Pancreas (tissue), 10 donors: ENCODE data around the gene GALNT17. TPM values are rescaled to one million over a fixed set of nuclear protein-coding genes. Genes with fewer than 3 reads are reported as not detected.
"Not testable (repeated sequence)": the region's sequence is repeated elsewhere in the genome, so short reads cannot be mapped to it uniquely, and the experiment has no call there.

Source experiments
- ATAC-seq, 4 donors: fragments of 200-7000 bp; cut with Tn5 transposase; one replicate each; pipeline versions ENCODE4 v1.8.0 to v1.9.1; 2020; ENCODE audit warnings: mild to moderate bottlenecking in 4 of 4, moderate library complexity in 4 of 4
- DNase-seq, 6 donors: peaks; one replicate each; pipeline ENCODE4 v3.0.0-alpha.2; 2020
- FAIRE-seq: peaks from 2 replicates; lab custom pipeline; 2012; peaks lifted over from hg19 to GRCh38; lab: Jason Lieb, UNC
- H3K27ac ChIP-seq, 4 donors: fragments of 200-600 bp; sonication (generic); 1 replicate in 3 of 4; 2 replicates in 1 of 4; pipeline versions ENCODE4 v1.5.0 to v1.8.0; 2020
- H3K27me3 ChIP-seq, 4 donors: fragments of 200-600 bp; one replicate each; pipeline ENCODE4 v1.8.0; 2021
- H3K36me3 ChIP-seq, 3 donors: fragments of 200-600 bp; sonication (generic) in 1 of 3; one replicate each; pipeline versions ENCODE4 v1.5.0 to v1.8.0; 2020 to 2021
- H3K4me1 ChIP-seq, 3 donors: fragments of 200-600 bp; one replicate each; pipeline ENCODE4 v1.8.0; 2021
- H3K4me3 ChIP-seq, 4 donors: fragments of 200-600 bp; sonication (generic) in 2 of 4; one replicate each; pipeline versions ENCODE4 v1.5.0 to v1.8.0; 2020 to 2021
- H3K9me3 ChIP-seq, 4 donors: fragments of 200-600 bp; one replicate each; pipeline ENCODE4 v1.8.0; 2021
- WGBS, 2 donors: extraction: QIAGEN DNeasy Blood & Tissue Kit; methylation state at CpG; one replicate each; pipeline ENCODE4 v1.1.7; 2013; 5-methylcytosine and 5-hydroxymethylcytosine counted together
- intact Hi-C, 3 donors: fragments of 100-400 bp; cut with DNase I; formaldehyde crosslinking; loops; one replicate each; pipeline versions ENCODE4 v1.11.1 to v1.14.2; 2022
- polyA plus RNA-seq, 2 donors: library from polyadenylated mRNA; stranded (reverse); fragments of 200-250 nt; gene quantifications; one replicate each; pipeline ENCODE4 v1.2.3, GENCODE V29; 2013
- total RNA-seq, 6 donors: library from RNA; stranded (reverse); fragmentation: NEBNext Ultra II Directional in 4 of 6; extraction: Animal tissue kit (Norgen Biotek cat#: 25700) in 4 of 6; gene quantifications; one replicate each; pipeline versions ENCODE4 v1.2.1 to v1.2.4, GENCODE V29; 2021 to 2023
- TF ChIP-seq, protein P1 (sequence below), 4 donors: fragments of 200-600 bp; sonication (generic) in 3 of 4; IDR thresholded peaks; one replicate each; pipeline versions ENCODE4 v1.5.0 to v1.8.0; 2021; ENCODE audit warnings: antibody characterized with exemption in 4 of 4
- donor health status: healthy with polysubstance abuse.
- donor health status: DM: no; HTN: no; CAD: no; lungs with moderate emphysema.
- donor health status: DM: no; HTN: no; CAD: no.
- donor health status: control.
- donor health status: control.
- donor health status: Bipolar disorder and iron deficiency.
- donor health status: DM: yes; HTN: yes; CAD: no.
- donor health status: DM: no; HTN: no; CAD: no.
- donor health status: DM: no; HTN: no; CAD: no.
- donor health status: DM: yes; HTN: yes; CAD: no.

Gene GALNT17
- total and polyA plus RNA-seq, 8 donors = 0.70 to 4.6 (median 2.9) TPM

DNA sequence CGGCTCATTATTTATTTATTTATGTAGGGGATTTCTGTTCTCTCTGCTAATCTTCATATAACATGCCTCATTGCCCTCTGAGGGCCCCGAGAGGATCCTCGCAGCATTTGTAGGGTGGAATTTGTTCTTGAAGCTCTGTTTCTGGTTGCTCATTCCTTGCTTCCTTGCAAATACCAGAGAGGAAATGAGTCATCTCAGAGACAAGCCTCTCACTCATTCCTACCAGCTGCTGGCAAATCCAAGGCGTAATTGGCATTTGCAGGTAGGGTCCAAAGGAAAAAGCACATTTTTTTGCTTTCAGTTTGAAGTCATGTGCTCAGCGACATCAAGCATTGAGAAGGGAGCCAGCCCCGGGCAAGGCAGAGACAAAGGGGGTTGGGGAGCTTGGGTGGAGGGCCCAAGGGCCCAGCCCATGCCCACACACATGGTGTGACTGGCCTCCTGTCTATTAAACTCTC is 501.6 kb downstream of the GALNT17 start:
- Histone ChIP-seq H3K27ac (no peak overlapping the region), H3K9me3 (no peaks in the 10 kb centered on the region), H3K4me1 (no peaks in the 10 kb centered on the region), H3K4me3 (no peak overlapping the region), H3K27me3 (no peaks in the 10 kb centered on the region), H3K36me3 (no peaks in the 10 kb centered on the region)
- FAIRE-seq (no peak), ATAC-seq (peak in 2 of 4 donors; percentile 23 to 36), DNase-seq (no peak)
- TF ChIP-seq, protein P1, sequence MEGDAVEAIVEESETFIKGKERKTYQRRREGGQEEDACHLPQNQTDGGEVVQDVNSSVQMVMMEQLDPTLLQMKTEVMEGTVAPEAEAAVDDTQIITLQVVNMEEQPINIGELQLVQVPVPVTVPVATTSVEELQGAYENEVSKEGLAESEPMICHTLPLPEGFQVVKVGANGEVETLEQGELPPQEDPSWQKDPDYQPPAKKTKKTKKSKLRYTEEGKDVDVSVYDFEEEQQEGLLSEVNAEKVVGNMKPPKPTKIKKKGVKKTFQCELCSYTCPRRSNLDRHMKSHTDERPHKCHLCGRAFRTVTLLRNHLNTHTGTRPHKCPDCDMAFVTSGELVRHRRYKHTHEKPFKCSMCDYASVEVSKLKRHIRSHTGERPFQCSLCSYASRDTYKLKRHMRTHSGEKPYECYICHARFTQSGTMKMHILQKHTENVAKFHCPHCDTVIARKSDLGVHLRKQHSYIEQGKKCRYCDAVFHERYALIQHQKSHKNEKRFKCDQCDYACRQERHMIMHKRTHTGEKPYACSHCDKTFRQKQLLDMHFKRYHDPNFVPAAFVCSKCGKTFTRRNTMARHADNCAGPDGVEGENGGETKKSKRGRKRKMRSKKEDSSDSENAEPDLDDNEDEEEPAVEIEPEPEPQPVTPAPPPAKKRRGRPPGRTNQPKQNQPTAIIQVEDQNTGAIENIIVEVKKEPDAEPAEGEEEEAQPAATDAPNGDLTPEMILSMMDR (IDR thresholded peaks at IDR 0.05) = no peak
- 52 to 56% methylated on average over 6 of the region's 6 CpGs for WGBS, 2 donors
- intact Hi-C loops = no loop called here

DNA sequence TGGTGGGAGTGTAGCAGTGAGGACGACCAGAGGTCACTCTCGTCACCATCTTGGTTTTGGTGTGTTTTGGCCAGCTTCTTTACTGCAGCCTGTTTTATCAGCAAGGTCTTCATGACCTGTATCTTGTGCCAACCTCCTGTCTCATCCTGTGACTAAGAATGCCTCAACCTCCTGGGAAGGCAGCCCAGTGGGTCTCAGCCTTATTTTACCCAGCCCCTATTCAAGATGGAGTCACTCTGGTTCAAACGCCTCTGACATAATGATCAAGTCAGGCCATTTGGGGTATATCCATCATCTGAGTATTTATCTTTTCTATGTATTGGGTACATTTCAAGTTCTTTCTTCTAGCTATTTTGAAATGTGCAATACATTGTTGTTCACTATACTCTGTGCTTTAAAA is 503.9 kb downstream of the GALNT17 start:
- intact Hi-C loops, H3K4me3 ChIP-seq, H3K4me1 ChIP-seq, H3K36me3 ChIP-seq, ATAC-seq, FAIRE-seq, H3K27ac ChIP-seq, DNase-seq, H3K9me3 ChIP-seq, H3K27me3 ChIP-seq: not testable (repeated sequence)
- WGBS, 2 donors = 76 to 85% methylated on average over 3 of the region's 3 CpGs

DNA sequence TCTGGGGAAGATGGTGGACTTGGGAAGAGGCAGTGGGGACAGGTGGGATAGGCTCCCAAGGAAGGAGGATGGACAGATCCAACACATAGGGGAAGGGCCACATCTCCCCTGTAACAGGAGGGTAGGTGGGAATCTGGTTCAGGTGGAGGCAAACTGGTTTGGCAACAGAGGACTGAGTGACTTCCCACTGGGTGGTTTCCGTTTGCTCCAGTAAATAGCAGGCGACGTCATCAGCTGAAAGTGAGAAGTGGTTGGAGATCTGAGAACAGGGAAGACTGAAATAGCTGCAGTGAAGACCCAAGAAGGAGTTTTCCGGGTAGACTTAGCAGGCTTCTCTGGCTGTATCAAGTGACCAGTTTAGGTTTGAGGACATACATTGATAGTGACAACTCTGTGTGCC is 504.4 kb downstream of the GALNT17 start:
- Histone ChIP-seq H3K4me3 (no peak overlapping the region), H3K36me3 (no peaks in the 10 kb centered on the region), H3K27ac (no peak overlapping the region), H3K27me3 (no peaks in the 10 kb centered on the region), H3K4me1 (no peaks in the 10 kb centered on the region), H3K9me3 (no peaks in the 10 kb centered on the region)
- DNase-seq = peak in 1 of 6 donors; percentile 15
- WGBS, 2 donors = 56% methylated on average over 4 of the region's 4 CpGs
- no peak for FAIRE-seq
- TF ChIP-seq, protein P1 (IDR thresholded peaks at IDR 0.05) = no peak
- intact Hi-C loops = no loop called here
- ATAC-seq = peak in 1 of 4 donors; percentile 39

DNA sequence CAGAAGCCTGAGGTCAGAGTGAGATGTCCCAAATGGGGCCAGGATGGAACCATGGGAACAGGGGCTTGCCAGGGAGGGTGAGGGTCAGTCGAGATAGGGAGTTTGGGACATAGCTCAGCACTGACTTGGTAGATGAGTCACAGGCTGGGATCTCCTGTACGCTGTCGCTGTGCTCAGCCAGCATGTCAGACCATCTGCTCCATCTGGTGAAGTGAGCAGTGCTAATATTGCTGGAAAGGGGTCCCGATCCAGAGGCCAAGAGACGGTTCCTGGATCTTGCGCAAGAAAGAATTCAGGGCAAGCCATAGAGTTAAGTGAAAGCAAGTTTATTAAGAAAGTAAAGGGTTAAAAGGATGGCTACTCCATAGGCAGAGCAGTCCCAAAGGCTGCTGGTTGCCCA is 505.6 kb downstream of the GALNT17 start:
- DNase-seq (no peak), ATAC-seq (peak in 1 of 4 donors; percentile 36)

DNA sequence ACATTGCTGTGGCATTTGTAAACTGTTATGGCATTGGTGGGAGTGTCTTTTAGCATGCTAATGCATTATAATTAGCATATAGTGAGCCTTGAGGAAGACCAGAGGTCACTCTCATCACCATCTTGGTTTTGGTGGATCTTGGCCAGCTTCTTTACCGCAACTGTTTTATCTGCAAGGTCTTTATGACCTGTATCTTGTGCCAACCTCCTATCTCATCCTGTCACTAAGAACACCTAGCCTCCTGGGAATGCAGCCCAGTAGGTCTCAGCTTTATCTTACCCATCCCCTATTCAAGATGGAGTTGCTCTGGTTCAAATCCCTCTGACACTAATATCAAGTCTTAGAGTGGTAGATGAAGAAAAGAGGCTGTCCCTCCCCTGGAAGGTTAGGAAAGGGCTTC is 506.2 kb downstream of the GALNT17 start:
- no peak for DNase-seq
- no peak for ATAC-seq
- no peak for FAIRE-seq
- TF ChIP-seq, protein P1 (IDR thresholded peaks at IDR 0.05) = no peak
- no peaks in the 10 kb centered on the region for H3K27me3 ChIP-seq
- no peak overlapping the region for H3K4me3 ChIP-seq
- 28 to 50% methylated on average over 1 of the region's 1 CpG for WGBS, 2 donors
- H3K4me1 ChIP-seq = no peaks in the 10 kb centered on the region
- no peaks in the 10 kb centered on the region for H3K36me3 ChIP-seq
- no peaks in the 10 kb centered on the region for H3K9me3 ChIP-seq
- no peak overlapping the region for H3K27ac ChIP-seq
- intact Hi-C loops = no loop called here

More for the DNA sequence above, 505.6 kb downstream of the GALNT17 start:
- no peaks in the 10 kb centered on the region for H3K4me1 ChIP-seq
- TF ChIP-seq, protein P1 (IDR thresholded peaks at IDR 0.05) = no peak
- no peak for FAIRE-seq
- intact Hi-C loops = no loop called here
- H3K27ac ChIP-seq = no peak overlapping the region
- WGBS, 2 donors = 89 to 96% methylated on average over 6 of the region's 6 CpGs
- no peak overlapping the region for H3K4me3 ChIP-seq
- H3K27me3 ChIP-seq = no peaks in the 10 kb centered on the region
- no peaks in the 10 kb centered on the region for H3K9me3 ChIP-seq
- no peaks in the 10 kb centered on the region for H3K36me3 ChIP-seq
